ENCODE data around the gene IRGC.

The IRGC gene

GRCh38 chr19:43687660-43687997 lies 28.2 kb upstream of the IRGC start:
- Histone ChIP-seq H2AFZ (ENCODE audit: low read depth, low read length, severe bottlenecking) (no peak overlapping the region), H3K9ac (ENCODE audit: low read length) (no peak overlapping the region), H3K27ac (ENCODE audit: low read depth, low read length) (no peak overlapping the region), H3K27me3 (ENCODE audit: low read length) (no peaks in the 10 kb centered on the region), H3K9me3 (ENCODE audit: insufficient read depth, low read length) (no peaks in the 10 kb centered on the region), H3K79me2 (ENCODE audit: insufficient read depth, low read length) (no peaks in the 10 kb centered on the region), H3K9me2 (replicated peaks; ENCODE audit: insufficient read depth, low read length) (no peaks in the 10 kb centered on the region), H3F3A (ENCODE audit: insufficient read depth) (no peaks in the 10 kb centered on the region), H3K36me3 (ENCODE audit: low read length) (no peaks in the 10 kb centered on the region), H4K20me1 (ENCODE audit: low read depth, low read length) (no peaks in the 10 kb centered on the region), H3K4me2 (ENCODE audit: low read depth, low read length, poor library complexity, severe bottlenecking) (no peak overlapping the region), H3K4me3 (ENCODE audit: insufficient read depth, low read length, poor library complexity, severe bottlenecking) (no peak overlapping the region)
- no peak for TF ChIP-seq EZH2phosphoT487 (conservative IDR thresholded peaks at IDR 0.05; ENCODE audit: low read length)
- TF ChIP-seq, protein P1, sequence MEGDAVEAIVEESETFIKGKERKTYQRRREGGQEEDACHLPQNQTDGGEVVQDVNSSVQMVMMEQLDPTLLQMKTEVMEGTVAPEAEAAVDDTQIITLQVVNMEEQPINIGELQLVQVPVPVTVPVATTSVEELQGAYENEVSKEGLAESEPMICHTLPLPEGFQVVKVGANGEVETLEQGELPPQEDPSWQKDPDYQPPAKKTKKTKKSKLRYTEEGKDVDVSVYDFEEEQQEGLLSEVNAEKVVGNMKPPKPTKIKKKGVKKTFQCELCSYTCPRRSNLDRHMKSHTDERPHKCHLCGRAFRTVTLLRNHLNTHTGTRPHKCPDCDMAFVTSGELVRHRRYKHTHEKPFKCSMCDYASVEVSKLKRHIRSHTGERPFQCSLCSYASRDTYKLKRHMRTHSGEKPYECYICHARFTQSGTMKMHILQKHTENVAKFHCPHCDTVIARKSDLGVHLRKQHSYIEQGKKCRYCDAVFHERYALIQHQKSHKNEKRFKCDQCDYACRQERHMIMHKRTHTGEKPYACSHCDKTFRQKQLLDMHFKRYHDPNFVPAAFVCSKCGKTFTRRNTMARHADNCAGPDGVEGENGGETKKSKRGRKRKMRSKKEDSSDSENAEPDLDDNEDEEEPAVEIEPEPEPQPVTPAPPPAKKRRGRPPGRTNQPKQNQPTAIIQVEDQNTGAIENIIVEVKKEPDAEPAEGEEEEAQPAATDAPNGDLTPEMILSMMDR (IDR thresholded peaks at IDR 0.05; ENCODE audit: insufficient read depth, low read length, poor library complexity, severe bottlenecking), result no peak

DNA sequence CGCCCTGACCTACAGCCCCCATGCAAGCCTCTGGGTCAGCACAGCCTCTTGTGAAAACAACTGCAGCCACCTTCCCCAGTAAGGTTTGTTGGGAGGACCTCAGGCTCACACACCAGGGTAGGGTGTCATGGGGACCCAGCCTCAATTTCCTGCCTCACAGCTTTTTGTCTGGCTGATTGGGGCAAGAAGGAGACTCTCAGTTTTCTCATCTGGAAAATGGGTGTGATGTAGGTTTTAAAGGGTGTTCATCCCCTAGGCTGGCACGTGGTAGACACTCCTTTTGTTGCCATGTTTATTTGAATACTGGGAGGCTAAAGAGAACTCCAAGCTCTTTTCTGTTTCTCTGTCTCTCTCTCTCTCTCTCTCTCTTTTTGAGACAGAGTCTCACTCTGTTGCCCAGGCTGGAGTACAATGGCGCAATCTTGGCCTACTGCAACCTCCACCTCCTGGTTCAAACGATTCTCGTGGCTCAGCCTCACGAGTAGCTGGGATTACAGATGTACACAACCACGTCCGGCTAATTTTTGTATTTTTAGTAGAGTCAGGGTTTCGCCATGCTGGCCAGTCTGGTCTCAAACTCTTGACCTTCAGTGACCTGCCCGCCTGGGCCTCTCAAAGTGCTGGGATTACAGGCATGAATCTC lies 27.7 kb upstream of the IRGC start:
- H3K9me2 ChIP-seq (replicated peaks; ENCODE audit: insufficient read depth, low read length), result no peaks in the 10 kb centered on the region
- no peaks in the 10 kb centered on the region for H3K9me3 ChIP-seq (ENCODE audit: insufficient read depth, low read length)
- H3K27ac ChIP-seq (ENCODE audit: low read depth, low read length), result no peak overlapping the region
- no peaks in the 10 kb centered on the region for H4K20me1 ChIP-seq (ENCODE audit: low read depth, low read length)
- no peaks in the 10 kb centered on the region for H3K79me2 ChIP-seq (ENCODE audit: insufficient read depth, low read length)
- H3K27me3 ChIP-seq (ENCODE audit: low read length), result no peaks in the 10 kb centered on the region
- H2AFZ ChIP-seq (ENCODE audit: low read depth, low read length, severe bottlenecking), result no peak overlapping the region
- H3K4me3 ChIP-seq (ENCODE audit: insufficient read depth, low read length, poor library complexity, severe bottlenecking), result no peak overlapping the region
- H3F3A ChIP-seq (ENCODE audit: insufficient read depth), result no peaks in the 10 kb centered on the region
- H3K4me2 ChIP-seq (ENCODE audit: low read depth, low read length, poor library complexity, severe bottlenecking), result no peak overlapping the region
- H3K36me3 ChIP-seq (ENCODE audit: low read length), result no peaks in the 10 kb centered on the region
- no peak for TF ChIP-seq EZH2phosphoT487 (conservative IDR thresholded peaks at IDR 0.05; ENCODE audit: low read length)
- TF ChIP-seq, protein P1 (IDR thresholded peaks at IDR 0.05; ENCODE audit: insufficient read depth, low read length, poor library complexity, severe bottlenecking), result no peak
- no peak overlapping the region for H3K9ac ChIP-seq (ENCODE audit: low read length)

- Histone ChIP-seq H2AFZ (ENCODE audit: low read depth, low read length, severe bottlenecking) (no peak overlapping the region), H3K4me3 (ENCODE audit: insufficient read depth, low read length, poor library complexity, severe bottlenecking) (no peak overlapping the region), H4K20me1 (ENCODE audit: low read depth, low read length) (no peaks in the 10 kb centered on the region), H3K27ac (ENCODE audit: low read depth, low read length) (no peak overlapping the region), H3K36me3 (ENCODE audit: low read length) (no peaks in the 10 kb centered on the region), H3K9me3 (ENCODE audit: insufficient read depth, low read length) (no peaks in the 10 kb centered on the region), H3F3A (ENCODE audit: insufficient read depth) (no peaks in the 10 kb centered on the region), H3K9me2 (replicated peaks; ENCODE audit: insufficient read depth, low read length) (no peaks in the 10 kb centered on the region), H3K9ac (ENCODE audit: low read length) (no peak overlapping the region), H3K27me3 (ENCODE audit: low read length) (no peaks in the 10 kb centered on the region), H3K79me2 (ENCODE audit: insufficient read depth, low read length) (no peaks in the 10 kb centered on the region), H3K4me2 (ENCODE audit: low read depth, low read length, poor library complexity, severe bottlenecking) (no peak overlapping the region)
- TF ChIP-seq EZH2phosphoT487 (conservative IDR thresholded peaks at IDR 0.05; ENCODE audit: low read length), result no peak
- TF ChIP-seq, protein P1 (IDR thresholded peaks at IDR 0.05; ENCODE audit: insufficient read depth, low read length, poor library complexity, severe bottlenecking), result no peak
Observed at GRCh38 chr19:43690444-43690843, 25.4 kb upstream of the IRGC start.

Data from SU-DHL-6 (cell line).